ENCODE measurements around the gene LCN6.
"Not testable (repeated sequence)": the region's sequence is repeated elsewhere in the genome, so short reads cannot be mapped to it uniquely, and the experiment has no call there.

GRCh38 chr9:136704741-136705140 is 43.6 kb downstream of the LCN6 start:
- not testable (repeated sequence) for TF ChIP-seq CTCF, POLR2A (IDR thresholded peaks at IDR 0.05)
